ENCODE data around the gene CABP4. TPM values are rescaled to one million over a fixed set of nuclear protein-coding genes. Genes with fewer than 3 reads are reported as not detected.
A peak's percentile ranks its signal among the peaks of the same experiment; 100 is the strongest.

CABP4 gene
- total and polyA plus RNA-seq, 2 donors (not counting 1 experiment from before 2014, with no cell fraction given) = 3.2 to 5.2 TPM

DNA sequence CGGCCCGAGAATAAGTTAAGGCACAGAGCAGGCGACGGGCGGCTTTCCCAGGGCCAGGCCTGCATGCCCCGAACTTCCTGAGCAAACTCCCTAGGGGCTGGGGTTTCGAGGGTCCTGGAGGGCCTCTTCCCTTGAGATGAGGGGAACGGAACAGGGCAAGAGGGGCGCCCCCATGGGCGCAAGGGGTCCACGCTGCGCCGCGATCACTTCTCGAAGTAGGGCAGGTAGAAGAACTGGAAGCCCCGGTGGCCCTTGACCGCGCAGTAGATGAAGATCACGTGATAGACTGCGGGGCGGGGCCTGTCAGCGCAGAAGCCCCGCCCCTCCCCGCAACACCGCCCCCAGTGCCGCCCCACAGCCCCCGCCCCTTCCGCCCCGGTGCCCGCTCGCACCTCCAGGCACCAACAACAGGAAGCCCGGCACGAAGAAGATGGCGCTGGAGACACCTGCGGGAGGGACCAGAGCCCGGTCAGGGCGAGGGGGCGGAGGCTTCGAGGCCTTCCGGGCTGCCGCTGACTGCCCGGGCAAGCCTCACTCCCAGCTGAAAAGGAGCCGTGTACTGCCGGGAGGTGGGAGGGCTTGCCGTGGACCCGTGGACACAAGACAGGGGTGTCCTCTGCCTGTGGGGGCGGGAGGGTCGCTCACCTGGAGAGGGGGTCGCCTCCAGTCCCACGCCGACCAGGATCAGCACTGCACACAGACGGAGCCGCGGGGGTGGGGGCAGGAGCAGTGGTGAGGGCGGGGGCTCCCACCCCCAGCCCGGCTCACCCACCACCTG, 9.4 kb downstream of the CABP4 start:
- TF ChIP-seq EZH2 (IDR thresholded peaks at IDR 0.05; ENCODE audit: borderline replicate concordance, insufficient read depth, low read depth, low read length, poor library complexity, severe bottlenecking) = no peak
- TF ChIP-seq, protein P1, sequence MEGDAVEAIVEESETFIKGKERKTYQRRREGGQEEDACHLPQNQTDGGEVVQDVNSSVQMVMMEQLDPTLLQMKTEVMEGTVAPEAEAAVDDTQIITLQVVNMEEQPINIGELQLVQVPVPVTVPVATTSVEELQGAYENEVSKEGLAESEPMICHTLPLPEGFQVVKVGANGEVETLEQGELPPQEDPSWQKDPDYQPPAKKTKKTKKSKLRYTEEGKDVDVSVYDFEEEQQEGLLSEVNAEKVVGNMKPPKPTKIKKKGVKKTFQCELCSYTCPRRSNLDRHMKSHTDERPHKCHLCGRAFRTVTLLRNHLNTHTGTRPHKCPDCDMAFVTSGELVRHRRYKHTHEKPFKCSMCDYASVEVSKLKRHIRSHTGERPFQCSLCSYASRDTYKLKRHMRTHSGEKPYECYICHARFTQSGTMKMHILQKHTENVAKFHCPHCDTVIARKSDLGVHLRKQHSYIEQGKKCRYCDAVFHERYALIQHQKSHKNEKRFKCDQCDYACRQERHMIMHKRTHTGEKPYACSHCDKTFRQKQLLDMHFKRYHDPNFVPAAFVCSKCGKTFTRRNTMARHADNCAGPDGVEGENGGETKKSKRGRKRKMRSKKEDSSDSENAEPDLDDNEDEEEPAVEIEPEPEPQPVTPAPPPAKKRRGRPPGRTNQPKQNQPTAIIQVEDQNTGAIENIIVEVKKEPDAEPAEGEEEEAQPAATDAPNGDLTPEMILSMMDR (IDR thresholded peaks at IDR 0.05) = no peak
- Histone ChIP-seq H3K9ac (ENCODE audit: low read length) (peak overlapping the region; percentile 91), H3K27ac (ENCODE audit: low read length in 2 of 2) (peak overlapping the region; percentile 82 to 94), H3K4me3 (ENCODE audit: control extremely low read depth in 1 of 5, extremely low read depth in 1 of 5, insufficient read depth in 1 of 5, low read depth in 2 of 5, low read length in 4 of 5) (peak overlapping the region; percentile 70 to 78 (median 75)), H4K20me1 (ENCODE audit: control insufficient read depth, insufficient read depth, low read length, poor library complexity, severe bottlenecking) (peaks cover 10% of the 10 kb centered on the region), H3K4me1 (ENCODE audit: control insufficient read depth in 2 of 2, insufficient read depth in 2 of 2, low read length in 2 of 2) (peaks cover 53 to 89% of the 10 kb centered on the region in 2 donors), H3K9me3 (ENCODE audit: control extremely low read depth in 1 of 3, control insufficient read depth in 2 of 3, insufficient read depth in 1 of 3, low read length in 2 of 3) (peaks cover 0 to 12% (median 0%) of the 10 kb centered on the region in 3 donors), H3K79me2 (ENCODE audit: control insufficient read depth, insufficient read depth, low read length) (peaks cover 57% of the 10 kb centered on the region), H2AFZ (ENCODE audit: insufficient read depth, low read depth, low read length, poor library complexity, severe bottlenecking) (peak overlapping the region; percentile 83), H3K36me3 (replicated peaks in 1 of 2; ENCODE audit: control extremely low read depth in 1 of 2, control insufficient read depth in 1 of 2, extremely low read depth in 1 of 2, insufficient read depth in 2 of 2, low read length in 1 of 2) (peaks cover 2 to 9% of the 10 kb centered on the region in 2 experiments), H3K4me2 (replicated peaks; ENCODE audit: low read depth, low read length, poor library complexity, severe bottlenecking) (peak overlapping the region; percentile 97), H3K27me3 (replicated peaks in 1 of 4; ENCODE audit: control extremely low read depth in 1 of 4, control insufficient read depth in 3 of 4, insufficient read depth in 4 of 4, low read length in 3 of 4) (no peaks in the 10 kb centered on the region)
- Mint-ChIP-seq H3K4me1 (peaks cover 66% of the 10 kb centered on the region), H3K27ac (peak overlapping the region; percentile 97), H3K4me3 (peak overlapping the region; percentile 89), H3K9me3 (ENCODE audit: insufficient read depth) (no peaks in the 10 kb centered on the region), H3K27me3 (no peaks in the 10 kb centered on the region)
- under 1% methylated on average over 48 of the region's 56 CpGs for WGBS (ENCODE audit: insufficient coverage)
- ChIA-PET POLR2A (interaction anchor here (0.6 to 10.4 kb wide), 20 partner anchors 10 to 844 kb away, joined by 3 to 215 read pairs (median 6); partner anchors contain the start of genes AIP, CLCF1, CORO1B and PITPNM1), CTCF (interaction anchor here (0.6 to 1.8 kb wide), 7 partner anchors 18 to 164 kb away, joined by 3 to 9 read pairs (median 4); partner anchors contain the start of genes AIP, PPP1CA and PTPRCAP)
- intact Hi-C loops (cut with micrococcal nuclease) = loop anchor here (1.0 kb wide), 6 partner anchors 18 to 61 kb away; partner anchors contain the start of genes CDK2AP2, PTPRCAP and RPS6KB2
- peak; percentile 94 for DNase-seq
- peak; percentile 68 for ATAC-seq (ENCODE audit: low read depth)

Data from B cell (primary cell).